Measurements from ENCODE around the gene PSD4.

The PSD4 gene

DNA sequence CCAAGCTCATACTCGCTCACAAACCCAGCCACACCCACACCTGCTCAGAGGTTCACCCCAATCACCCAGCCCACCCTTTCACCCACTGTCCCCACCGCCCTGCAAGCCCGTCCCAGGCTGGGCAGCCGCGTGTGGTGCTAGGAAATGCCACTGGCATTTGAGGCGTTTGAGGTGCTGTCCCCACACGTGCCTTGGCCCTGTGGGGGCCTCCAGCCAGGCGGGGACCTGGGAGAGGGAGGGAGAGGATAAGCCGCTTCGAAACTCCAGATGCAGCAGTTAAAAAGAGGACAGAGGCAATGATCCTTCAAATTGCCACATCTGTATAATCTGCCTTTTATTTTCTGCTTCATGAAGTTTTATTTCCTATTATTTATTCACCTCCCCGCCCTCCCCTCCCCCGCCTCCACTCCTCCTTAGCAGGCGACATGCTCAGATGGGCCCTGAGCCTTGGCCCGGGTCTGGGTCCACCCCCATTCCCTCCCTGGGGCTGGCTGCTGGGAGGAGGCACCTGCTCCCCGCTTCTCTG, 35.9 kb downstream of the PSD4 start:
- no peak for DNase-seq

DNA sequence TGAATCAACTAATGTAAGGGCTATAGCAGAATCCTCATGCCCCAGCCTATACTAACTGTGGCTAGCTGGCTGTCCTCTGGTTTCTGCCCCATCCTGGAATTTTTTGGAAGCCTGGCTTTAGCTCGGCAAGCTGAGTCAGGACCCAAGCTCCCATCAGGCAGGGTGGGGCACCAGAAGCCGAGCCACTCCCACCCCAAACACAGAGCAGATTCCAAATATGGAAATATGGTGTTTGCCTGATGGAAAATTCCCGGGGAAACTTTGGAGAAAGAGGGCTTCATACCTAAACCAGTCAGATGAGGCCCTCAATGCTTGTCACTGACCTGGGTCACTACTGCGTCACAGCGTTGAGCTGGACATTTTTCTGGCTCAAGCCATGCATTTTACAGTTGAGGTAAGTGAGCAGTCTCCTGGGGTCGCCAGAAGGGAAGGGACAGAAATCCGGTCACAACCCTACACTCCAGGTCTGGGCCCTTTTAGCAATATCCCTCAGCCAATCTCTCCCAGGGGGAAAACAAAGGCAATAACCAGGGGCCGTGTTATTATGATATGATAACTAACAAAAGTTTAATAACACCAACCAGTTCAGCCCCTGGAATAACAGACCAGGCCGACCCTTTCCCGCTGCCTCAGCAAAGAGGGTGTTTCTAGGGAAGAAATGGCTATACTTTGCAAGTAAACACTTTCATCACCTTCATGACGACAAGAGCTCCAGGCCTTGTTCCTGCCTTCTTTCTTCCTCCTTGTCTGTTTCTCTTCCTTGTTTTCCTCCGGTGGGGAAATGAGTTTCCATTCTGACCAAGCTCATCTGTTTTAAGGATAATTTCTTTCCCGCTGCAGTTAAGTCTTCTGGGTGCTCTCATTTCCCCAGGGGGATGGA, 37.7 kb downstream of the PSD4 start:
- DNase-seq: no peak

- DNase-seq: no peak
These were observed 38.7 kb downstream of the PSD4 start for GRCh38 chr2:113212245-113213060.

DNA sequence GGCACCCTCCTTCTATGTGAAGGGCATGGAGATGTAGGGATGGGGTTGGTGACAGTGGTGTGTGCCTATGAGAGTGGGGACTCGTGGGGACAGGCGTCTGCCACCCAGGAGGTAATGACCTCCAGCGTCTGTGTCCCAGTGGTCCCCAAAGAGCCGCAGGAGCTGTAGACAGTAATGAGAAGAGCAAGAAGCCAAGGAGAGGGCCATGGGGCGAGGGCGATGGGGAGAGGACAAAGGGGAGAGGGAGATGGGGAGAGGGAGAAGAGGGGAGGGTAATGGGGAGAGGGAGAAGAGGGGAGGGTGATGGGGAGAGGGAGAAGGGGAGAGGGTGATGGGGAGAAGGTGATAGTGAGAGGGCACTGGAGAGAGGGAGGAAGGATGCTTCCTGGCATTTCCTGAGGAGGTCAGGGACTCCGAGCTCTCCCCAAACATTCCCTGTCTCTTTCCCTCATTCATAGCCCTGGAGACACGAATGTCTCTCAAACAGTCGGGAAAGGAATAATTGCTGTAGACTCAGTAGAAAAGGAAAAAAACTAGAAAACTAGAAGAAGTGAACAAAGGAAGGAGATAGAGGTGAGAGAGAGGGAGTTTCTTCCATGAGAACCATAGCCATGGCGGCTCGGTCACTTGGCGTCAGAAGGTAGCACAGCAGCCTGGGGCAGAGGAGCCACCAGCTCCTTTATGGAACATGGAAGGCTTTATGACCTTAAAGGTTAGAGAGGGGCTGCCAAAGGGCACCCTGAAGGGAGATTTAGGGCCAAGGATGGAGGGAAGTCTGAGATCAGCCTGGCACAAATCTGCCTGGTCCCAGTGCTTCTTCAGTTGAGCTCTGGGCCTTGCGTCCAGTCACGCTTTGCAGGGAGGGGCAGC, 39.5 kb downstream of the PSD4 start:
- no peak for DNase-seq

DNA sequence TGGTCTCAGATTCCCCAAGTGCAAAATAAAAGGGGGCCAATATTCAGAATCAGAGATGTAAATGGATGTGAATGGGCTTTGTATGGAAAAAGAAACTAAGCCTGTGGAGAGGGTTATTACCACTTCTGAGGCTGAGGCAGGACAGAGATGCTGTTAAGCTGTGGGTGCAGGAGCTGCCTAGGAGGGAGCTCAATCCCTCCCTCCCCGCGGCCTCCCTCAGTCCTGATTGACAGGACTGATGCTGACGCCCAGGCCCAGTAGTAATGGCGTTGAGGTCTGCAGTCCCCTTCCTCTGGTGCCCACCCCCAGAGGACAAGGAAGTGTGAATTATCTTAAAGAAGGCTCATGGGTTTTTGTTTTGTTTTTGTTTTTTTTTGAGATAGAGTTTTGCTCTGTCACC, 40.4 kb downstream of the PSD4 start:
- no peak for DNase-seq

DNA sequence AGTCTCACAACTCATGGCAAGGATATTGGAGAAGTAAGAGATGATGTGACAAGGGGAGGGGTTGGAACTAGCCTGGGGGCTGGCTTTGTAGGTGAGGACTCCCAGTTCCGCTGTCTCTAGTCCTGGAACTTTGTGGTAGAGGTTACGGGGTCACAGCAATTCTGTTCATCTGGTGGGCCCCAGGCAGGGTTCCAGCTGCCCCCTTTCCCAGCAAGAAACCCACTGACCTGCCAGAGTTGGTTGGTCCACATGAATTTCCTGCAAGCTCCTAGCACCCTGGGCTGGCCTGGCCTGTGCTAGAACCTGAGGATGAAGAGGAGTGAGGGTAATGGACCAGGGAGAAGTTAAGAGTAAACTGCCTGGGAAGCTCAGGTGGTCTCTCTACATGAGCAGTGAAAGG, 41.3 kb downstream of the PSD4 start:
- DNase-seq: no peak

- DNase-seq: no peak
These were observed 42.5 kb downstream of the PSD4 start for GRCh38 chr2:113216321-113216720.

GRCh38 chr2:113216891-113217454, 43.2 kb downstream of the PSD4 start:
- no peak for DNase-seq

DNA sequence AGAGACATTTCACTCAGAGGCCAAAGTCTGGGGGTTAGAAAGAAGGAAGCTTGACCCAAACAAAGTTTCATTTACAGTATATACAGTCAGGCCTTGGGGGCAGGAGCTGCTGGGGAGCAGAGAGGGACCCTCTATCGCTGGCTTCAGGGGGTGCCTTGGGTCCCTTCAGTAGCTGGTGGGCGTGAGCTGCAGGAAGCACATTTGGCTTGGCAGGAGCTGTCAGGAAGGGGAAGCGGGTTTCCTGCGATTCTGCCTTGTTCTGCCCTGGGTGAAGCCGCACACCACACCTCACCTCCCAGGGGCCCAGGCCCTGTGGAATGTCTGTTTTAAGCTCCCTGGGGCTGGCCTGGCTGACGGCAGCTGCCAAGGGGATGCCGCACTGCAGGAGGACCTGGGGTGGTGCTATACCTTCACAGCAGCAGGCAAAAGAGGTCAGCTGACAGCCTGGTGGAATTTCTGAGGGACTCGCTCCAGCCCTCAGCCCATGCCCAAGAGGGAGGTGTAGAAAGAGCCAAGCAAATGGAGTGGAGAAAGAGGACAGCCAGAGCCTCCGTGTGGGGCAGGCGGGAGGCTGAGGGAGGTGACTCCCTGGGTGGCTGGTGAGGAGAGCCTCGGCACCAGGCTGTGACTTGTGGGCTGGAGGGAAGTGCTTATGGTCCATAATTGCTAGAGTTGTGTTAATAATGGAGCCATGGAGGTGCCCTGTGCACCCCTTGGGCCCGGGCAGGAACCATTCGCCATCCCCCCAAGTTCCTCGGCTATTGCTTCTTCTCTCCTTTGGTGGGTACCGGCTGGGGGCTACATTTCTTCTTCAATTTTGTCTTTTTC, 43.9 kb downstream of the PSD4 start:
- no peak for DNase-seq

DNA sequence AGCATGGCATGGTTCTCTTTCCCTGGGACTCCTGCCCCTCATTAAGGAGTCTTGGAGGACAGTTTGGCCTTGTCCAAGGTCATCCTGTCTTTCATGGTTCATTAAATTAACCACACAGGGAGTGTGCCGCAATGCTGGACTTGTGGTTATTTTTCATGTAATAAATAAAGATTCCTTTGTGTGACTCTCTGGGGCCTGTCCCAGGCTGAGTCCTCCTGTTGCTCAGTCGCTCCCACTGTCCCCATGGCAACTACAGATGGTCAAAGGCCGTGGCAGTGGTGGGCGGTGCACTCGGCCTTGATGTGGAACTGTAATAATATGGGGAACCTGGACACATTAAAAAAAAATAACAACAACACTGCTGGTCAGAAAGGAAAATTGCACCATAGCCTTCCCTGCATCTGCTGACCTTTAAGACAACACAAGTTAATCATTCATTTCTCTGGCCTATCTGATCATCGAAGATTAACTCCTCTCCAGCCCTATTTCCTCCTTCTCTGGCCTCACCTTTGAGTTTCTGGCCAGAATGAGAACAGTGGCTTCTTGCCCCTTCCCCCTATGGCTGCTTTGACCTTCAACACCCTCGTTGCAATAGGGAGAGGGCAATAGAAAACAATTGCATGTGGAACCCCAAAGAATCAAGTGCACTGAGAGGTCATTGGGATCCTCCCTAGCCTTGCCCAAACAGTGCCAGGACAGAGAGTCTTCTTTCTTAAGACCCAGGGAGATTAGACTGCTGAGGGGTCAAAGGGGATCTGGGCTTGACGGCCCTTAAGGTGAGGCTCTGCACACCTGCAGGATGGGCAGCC, 44.7 kb downstream of the PSD4 start:
- no peak for DNase-seq

- DNase-seq: no peak
These were observed 45.3 kb downstream of the PSD4 start for GRCh38 chr2:113219092-113219441.

DNA sequence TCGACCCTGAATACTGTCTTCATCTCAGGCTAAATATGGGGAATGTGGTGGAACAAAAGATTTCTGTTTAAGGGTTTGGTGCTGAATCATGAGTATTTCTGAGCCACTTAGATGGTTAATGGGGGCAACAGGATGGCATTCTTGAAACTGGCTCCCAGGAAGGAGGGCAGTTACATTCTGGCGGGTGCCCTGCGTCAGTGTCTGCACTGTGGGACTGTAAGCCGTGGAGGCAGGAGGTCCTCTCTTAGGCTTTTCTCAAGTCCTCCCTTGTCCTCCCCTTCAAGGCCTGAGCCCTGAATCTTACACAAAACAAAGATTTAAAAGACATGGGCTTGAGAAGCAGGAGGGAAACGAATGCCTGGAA, 45.7 kb downstream of the PSD4 start:
- DNase-seq: no peak

GRCh38 chr2:113219889-113220641, 46.3 kb downstream of the PSD4 start:
- no peak for DNase-seq

- DNase-seq: no peak
These were observed 47.4 kb downstream of the PSD4 start for GRCh38 chr2:113220970-113221708.

DNA sequence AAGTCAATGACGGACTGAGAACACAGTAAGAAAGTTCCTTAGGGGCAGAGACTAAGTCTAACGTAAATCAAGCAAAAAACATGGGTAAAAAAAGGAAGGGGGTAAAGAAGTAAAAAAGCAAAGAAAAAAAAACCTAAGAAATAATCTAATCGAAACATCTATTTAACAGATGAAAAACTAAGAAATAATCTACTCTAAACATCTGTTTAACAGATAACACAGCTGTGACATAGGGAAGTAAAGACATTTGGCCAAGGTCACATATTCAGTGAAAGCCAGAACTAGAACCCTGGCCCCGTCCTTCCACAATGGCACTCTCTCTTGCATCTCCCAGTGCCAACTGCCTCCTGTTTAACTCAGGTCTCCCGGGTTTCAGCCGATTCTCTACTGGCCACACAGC, 48.1 kb downstream of the PSD4 start:
- no peak for DNase-seq

GRCh38 chr2:113223813-113224212, 50.0 kb downstream of the PSD4 start:
- no peak for DNase-seq

DNA sequence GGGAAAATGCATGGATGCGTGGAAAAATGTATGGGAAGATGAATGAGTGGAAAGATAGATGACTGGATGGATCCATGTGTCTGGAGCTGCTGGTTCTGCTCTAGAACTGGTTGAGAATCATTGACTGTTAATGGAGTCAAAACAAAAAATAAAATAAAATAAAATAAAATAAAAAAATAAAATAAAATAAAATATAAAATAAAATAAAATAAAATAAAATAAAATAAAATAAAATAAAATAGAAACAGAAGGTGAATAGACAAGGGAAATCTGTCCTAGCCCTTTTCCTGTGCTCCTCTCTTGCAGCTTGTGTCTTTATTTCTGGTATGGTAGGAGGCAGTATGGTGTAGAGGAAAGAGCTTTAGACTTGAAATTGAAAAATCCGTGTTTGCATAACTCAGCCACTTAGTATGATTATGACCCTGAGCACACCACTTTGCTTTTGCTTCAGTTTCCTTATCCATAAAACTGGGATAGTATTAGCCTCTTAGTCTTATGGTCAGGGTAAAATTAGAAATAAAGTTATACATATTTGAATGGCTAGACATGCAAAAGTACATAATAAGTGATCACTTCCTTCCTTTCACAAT, 51.0 kb downstream of the PSD4 start:
- DNase-seq: no peak

- no peak for DNase-seq
These were observed 51.8 kb downstream of the PSD4 start for GRCh38 chr2:113225263-113226259.

Measured in stimulated activated CD4-positive, alpha-beta T cell treated with anti-CD3 and anti-CD28 coated beads, Interleukin-4, amount 100 ng/mL, for 1 hour (primary cell).